Measurements from ENCODE around the gene CAMK2B. TPM values are rescaled to one million over a fixed set of nuclear protein-coding genes. Genes with fewer than 3 reads are reported as not detected.
A peak's percentile ranks its signal among the peaks of the same experiment; 100 is the strongest.

Gene CAMK2B
- total RNA-seq, 4 donors from 2014 or later, result 7.0 to 19.3 (median 18.5) TPM

- 72 to 82% methylated on average over 4 to 5 of the region's 5 CpGs for WGBS, 2 donors
Measured at GRCh38 chr7:44327981-44328380, 2.6 kb upstream of the CAMK2B start.

GRCh38 chr7:44326261-44327125 lies 1.1 kb upstream of the CAMK2B start:
- TF ChIP-seq POLR2A (IDR thresholded peaks at IDR 0.05), result no peak
- no peak for TF ChIP-seq CTCF (IDR thresholded peaks at IDR 0.05)
- Histone ChIP-seq H3K27me3 (no peaks in the 10 kb centered on the region), H3K27ac (no peak overlapping the region), H3K36me3 (no peaks in the 10 kb centered on the region), H3K4me1 (peaks cover 23 to 34% of the 10 kb centered on the region in 2 donors), H3K4me3 (replicated peaks in 1 of 3) (no peak overlapping the region), H3K9me3 (no peaks in the 10 kb centered on the region)
- intact Hi-C loops (cut with DNase I), result no loop called here
- WGBS, 2 donors, result 58 to 66% methylated on average over 8 to 12 of the region's 12 CpGs
- DNase-seq, result no peak

More at GRCh38 chr7:44327981-44328380, 2.6 kb upstream of the CAMK2B start:
- H3K9me3 ChIP-seq, result no peaks in the 10 kb centered on the region
- TF ChIP-seq POLR2A (IDR thresholded peaks at IDR 0.05) (no peak), CTCF (IDR thresholded peaks at IDR 0.05) (no peak)
- no peaks in the 10 kb centered on the region for H3K36me3 ChIP-seq
- no peak overlapping the region for H3K27ac ChIP-seq
- intact Hi-C loops (cut with DNase I), result no loop called here
- peaks cover 11 to 24% of the 10 kb centered on the region in 2 donors for H3K4me1 ChIP-seq
- no peak for DNase-seq
- no peaks in the 10 kb centered on the region for H3K27me3 ChIP-seq
- no peak overlapping the region for H3K4me3 ChIP-seq (replicated peaks in 1 of 3)

GRCh38 chr7:44325811-44326241 lies 432 bp upstream of the CAMK2B start:
- H3K4me1 ChIP-seq, result peaks cover 23 to 34% of the 10 kb centered on the region in 2 donors
- H3K27ac ChIP-seq, result no peak overlapping the region
- DNase-seq, result peak; percentile 44 to 46
- 5 to 6% methylated on average over 3 to 5 of the region's 23 CpGs for WGBS, 2 donors
- no peaks in the 10 kb centered on the region for H3K9me3 ChIP-seq
- TF ChIP-seq POLR2A (IDR thresholded peaks at IDR 0.05) (no peak), CTCF (IDR thresholded peaks at IDR 0.05) (peak in 1 of 6 experiments; percentile 16)
- H3K36me3 ChIP-seq, result no peaks in the 10 kb centered on the region
- no peaks in the 10 kb centered on the region for H3K27me3 ChIP-seq
- intact Hi-C loops (cut with DNase I), result no loop called here
- peak overlapping the region in 1 of 3 donors; percentile 28 for H3K4me3 ChIP-seq (replicated peaks in 1 of 3)

- H3K9me3 ChIP-seq, result no peaks in the 10 kb centered on the region
- H3K27ac ChIP-seq, result peak overlapping the region in 2 of 3 donors; percentile 51 to 52
- peaks cover 23 to 34% of the 10 kb centered on the region in 2 donors for H3K4me1 ChIP-seq
- peak in 1 of 2 donors; percentile 29 for DNase-seq
- H3K4me3 ChIP-seq (replicated peaks in 1 of 3), result peak overlapping the region; percentile 38 to 40 (median 39)
- H3K27me3 ChIP-seq, result no peaks in the 10 kb centered on the region
- no peak for TF ChIP-seq POLR2A (IDR thresholded peaks at IDR 0.05)
- TF ChIP-seq CTCF (IDR thresholded peaks at IDR 0.05), result no peak
- H3K36me3 ChIP-seq, result no peaks in the 10 kb centered on the region
- intact Hi-C loops (cut with DNase I), result no loop called here
- 23 to 57% methylated on average over 8 to 20 of the region's 61 CpGs for WGBS, 2 donors
Measured at GRCh38 chr7:44324481-44325200, 753 bp downstream of the CAMK2B start.

- no peak overlapping the region for H3K4me3 ChIP-seq (replicated peaks in 1 of 3)
- WGBS, 2 donors, result 57 to 61% methylated on average over 8 to 9 of the region's 9 CpGs
Measured at GRCh38 chr7:44324204-44324480, 1.3 kb downstream of the CAMK2B start.

More at GRCh38 chr7:44324204-44324480, 1.3 kb downstream of the CAMK2B start:
- H3K27ac ChIP-seq, result peak overlapping the region in 2 of 3 donors; percentile 51 to 78
- no peak for DNase-seq
- intact Hi-C loops (cut with DNase I), result no loop called here
- no peaks in the 10 kb centered on the region for H3K9me3 ChIP-seq
- no peaks in the 10 kb centered on the region for H3K27me3 ChIP-seq
- peaks cover 23 to 34% of the 10 kb centered on the region in 2 donors for H3K4me1 ChIP-seq
- H3K36me3 ChIP-seq, result no peaks in the 10 kb centered on the region
- TF ChIP-seq POLR2A (IDR thresholded peaks at IDR 0.05), result no peak
- no peak for TF ChIP-seq CTCF (IDR thresholded peaks at IDR 0.05)

Measured in thyroid gland (tissue), 4 donors.